Osteocyte (in vitro differentiated cells): ENCODE measurements around the gene IL1RAP. TPM values are rescaled to one million over a fixed set of nuclear protein-coding genes. Genes with fewer than 3 reads are reported as not detected.

Experiments used
- DNase-seq: peaks from one replicate; pipeline ENCODE4 v3.0.0; 2021; ENCODE audit warnings: mixed read lengths; ENCODE audit not compliant: unreplicated experiment; ENCODE audit errors: extremely low spot score
- H3K27ac Mint-ChIP-seq: one replicate; pipeline ENCODE4 v1.8.0; 2021; ENCODE audit warnings: mild to moderate bottlenecking, mixed read lengths; ENCODE audit not compliant: unreplicated experiment
- H3K27me3 Mint-ChIP-seq: one replicate; pipeline ENCODE4 v1.8.0; 2021; ENCODE audit warnings: mixed read lengths; ENCODE audit not compliant: unreplicated experiment
- H3K36me3 Mint-ChIP-seq: one replicate; pipeline ENCODE4 v1.8.0; 2021; ENCODE audit warnings: mixed read lengths; ENCODE audit not compliant: unreplicated experiment
- H3K4me1 Mint-ChIP-seq: one replicate; pipeline ENCODE4 v1.8.0; 2021; ENCODE audit warnings: mixed read lengths; ENCODE audit not compliant: unreplicated experiment
- H3K4me3 Mint-ChIP-seq: one replicate; pipeline ENCODE4 v1.8.0; 2021; ENCODE audit warnings: mild to moderate bottlenecking, moderate library complexity, mixed read lengths; ENCODE audit not compliant: unreplicated experiment
- H3K9me3 Mint-ChIP-seq: one replicate; pipeline ENCODE4 v1.8.0; 2021; ENCODE audit warnings: mixed read lengths; ENCODE audit not compliant: unreplicated experiment
- CTCF ChIP-seq: fragments of 200-600 bp; sonication (generic); IDR thresholded peaks from 2 replicates; pipeline ENCODE4 v1.5.0; 2021; ENCODE audit warnings: antibody characterized with exemption, mild to moderate bottlenecking, moderate library complexity
- total RNA-seq: library from RNA; stranded (reverse); gene quantifications from 2 replicates; pipeline ENCODE4 v1.2.1, GENCODE V29; 2021

Gene IL1RAP
- total RNA-seq, 1 donor from 2014 or later: 29.3 TPM

DNA sequence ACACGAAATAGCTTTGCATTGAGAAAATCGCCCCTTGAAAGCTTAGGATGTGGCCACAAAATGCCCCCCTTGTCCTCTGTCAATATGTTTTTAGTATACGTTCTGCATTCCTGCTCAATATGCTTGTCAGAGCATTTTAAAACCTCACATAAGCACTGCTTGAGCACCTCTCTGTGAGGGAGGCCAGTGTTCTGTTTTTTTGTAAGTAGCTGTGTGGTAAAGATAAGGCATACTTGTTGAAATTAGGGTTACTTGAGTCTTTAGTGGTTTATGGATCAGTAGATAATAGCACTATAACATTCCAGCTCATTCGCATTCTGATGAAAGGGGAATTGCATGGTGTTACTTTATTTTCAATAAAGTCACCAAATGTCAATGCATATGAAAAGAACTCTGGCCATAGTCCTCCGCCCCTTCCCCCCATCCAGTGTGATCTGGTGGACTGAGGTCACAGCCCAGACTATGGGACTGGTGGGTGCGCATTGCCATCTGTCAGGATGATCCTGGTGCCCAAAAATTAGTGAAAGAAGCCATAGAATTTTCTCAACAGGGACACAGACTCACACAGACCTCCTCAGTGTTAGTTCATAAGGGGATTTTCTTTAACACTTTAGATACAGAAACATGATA, 33.1 kb downstream of the IL1RAP start:
- Mint-ChIP-seq H3K27ac (no peak overlapping the region), H3K9me3 (no peaks in the 10 kb centered on the region), H3K27me3 (no peaks in the 10 kb centered on the region), H3K4me1 (no peaks in the 10 kb centered on the region), H3K36me3 (no peaks in the 10 kb centered on the region), H3K4me3 (no peak overlapping the region)
- no peak for TF ChIP-seq CTCF
- DNase-seq: no peak

- Mint-ChIP-seq H3K27ac (no peak overlapping the region), H3K36me3 (peaks cover 6% of the 10 kb centered on the region), H3K9me3 (peaks cover 2% of the 10 kb centered on the region), H3K27me3 (no peaks in the 10 kb centered on the region), H3K4me3 (no peak overlapping the region), H3K4me1 (no peaks in the 10 kb centered on the region)
- TF ChIP-seq CTCF: no peak
- no peak for DNase-seq
Measured at GRCh38 chr3:190548031-190548656, 34.3 kb downstream of the IL1RAP start.

DNA sequence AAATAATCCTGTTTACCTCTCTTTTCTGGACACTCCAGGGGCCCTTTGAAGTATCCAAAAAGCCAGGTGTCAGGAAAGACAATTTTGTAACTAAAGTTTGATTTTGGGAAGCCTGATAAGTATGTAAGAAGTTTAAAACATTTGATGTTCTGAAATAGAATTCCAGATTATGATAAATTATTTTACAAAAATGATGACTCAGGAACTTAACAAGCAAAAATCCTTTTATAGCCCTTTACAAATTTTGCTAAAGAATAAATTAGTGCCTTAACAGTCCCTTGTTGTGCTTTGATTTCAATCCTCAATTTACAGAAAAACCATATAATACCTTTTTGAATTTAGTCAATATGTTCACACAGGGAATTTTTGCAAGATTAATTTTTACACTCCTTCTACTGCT, 38.1 kb downstream of the IL1RAP start:
- peaks cover 9% of the 10 kb centered on the region for H3K36me3 Mint-ChIP-seq
- H3K27me3 Mint-ChIP-seq: no peaks in the 10 kb centered on the region
- H3K27ac Mint-ChIP-seq: no peak overlapping the region
- no peak for DNase-seq
- H3K9me3 Mint-ChIP-seq: peaks cover 4% of the 10 kb centered on the region
- no peaks in the 10 kb centered on the region for H3K4me1 Mint-ChIP-seq
- no peak for TF ChIP-seq CTCF
- no peak overlapping the region for H3K4me3 Mint-ChIP-seq

GRCh38 chr3:190552969-190553759, 39.3 kb downstream of the IL1RAP start:
- no peak overlapping the region for H3K4me3 Mint-ChIP-seq
- no peak for DNase-seq
- no peaks in the 10 kb centered on the region for H3K27me3 Mint-ChIP-seq
- TF ChIP-seq CTCF: no peak
- no peaks in the 10 kb centered on the region for H3K4me1 Mint-ChIP-seq
- H3K9me3 Mint-ChIP-seq: peaks cover 4% of the 10 kb centered on the region
- H3K27ac Mint-ChIP-seq: no peak overlapping the region
- H3K36me3 Mint-ChIP-seq: peaks cover 13% of the 10 kb centered on the region

DNA sequence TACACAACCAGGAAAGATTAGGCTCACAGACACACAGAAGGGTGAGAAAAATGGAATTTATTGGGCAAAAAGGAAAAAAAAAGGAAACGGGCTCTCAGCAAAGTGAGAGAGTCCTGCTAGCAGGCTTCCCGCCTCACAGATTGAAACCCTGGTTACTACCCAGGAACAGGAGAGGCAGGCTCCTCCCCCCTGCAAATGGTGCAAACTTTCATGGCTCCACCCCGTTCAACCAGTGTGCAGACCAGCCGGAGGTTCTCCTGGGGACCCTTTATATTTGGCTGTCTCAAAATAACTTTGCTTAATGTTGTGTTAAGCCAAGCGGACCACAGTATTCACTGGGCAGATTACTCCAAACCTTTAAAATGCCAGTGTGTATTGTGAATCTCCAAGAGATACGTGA, 40.3 kb downstream of the IL1RAP start:
- no peak for TF ChIP-seq CTCF

More for the DNA sequence above, 40.3 kb downstream of the IL1RAP start:
- Mint-ChIP-seq H3K9me3 (peaks cover 13% of the 10 kb centered on the region), H3K27ac (no peak overlapping the region), H3K36me3 (peaks cover 20% of the 10 kb centered on the region), H3K27me3 (no peaks in the 10 kb centered on the region), H3K4me1 (no peaks in the 10 kb centered on the region), H3K4me3 (no peak overlapping the region)
- DNase-seq: no peak
